CD4-positive, alpha-beta T cell treated with Interferon alpha-2 for 1 hour (primary cell): ENCODE data around the gene CEACAM7.
A peak's percentile ranks its signal among the peaks of the same experiment; 100 is the strongest.

Experiments used
- DNase-seq, 2 donors: peaks; one replicate each; pipeline ENCODE4 v3.0.0-alpha.2; 2020 to 2022

CEACAM7 gene

DNA sequence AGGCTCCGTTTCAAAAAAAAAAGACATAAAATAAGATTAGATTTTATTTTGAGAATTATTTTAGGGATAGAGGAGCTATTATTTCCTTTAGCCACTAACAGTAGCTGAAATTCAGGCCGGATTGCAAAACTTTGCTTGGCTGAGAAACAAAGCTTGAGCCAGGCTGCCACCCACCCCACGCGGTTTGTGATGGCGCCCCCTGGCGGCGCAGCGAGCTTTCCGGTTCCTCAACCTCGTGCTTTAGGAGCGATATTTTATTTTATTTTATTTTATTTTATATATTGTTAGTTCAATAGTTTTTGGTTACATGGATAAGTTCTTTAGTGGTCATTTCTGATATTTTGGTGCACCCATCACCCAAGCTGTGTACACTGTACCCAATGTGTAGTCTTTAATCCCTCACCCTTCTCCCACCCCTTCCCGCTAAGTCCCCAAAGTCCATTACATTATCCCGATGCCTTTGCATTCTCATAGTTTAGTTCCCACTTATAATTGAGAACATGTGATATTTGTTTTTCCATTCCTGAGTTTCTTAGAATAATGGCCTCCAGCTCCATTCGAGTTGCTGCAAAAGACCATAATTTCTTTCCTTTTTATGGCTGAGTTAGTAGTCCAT, 41.4 kb downstream of the CEACAM7 start:
- DNase-seq: peak in 1 of 2 donors; percentile 33

DNA sequence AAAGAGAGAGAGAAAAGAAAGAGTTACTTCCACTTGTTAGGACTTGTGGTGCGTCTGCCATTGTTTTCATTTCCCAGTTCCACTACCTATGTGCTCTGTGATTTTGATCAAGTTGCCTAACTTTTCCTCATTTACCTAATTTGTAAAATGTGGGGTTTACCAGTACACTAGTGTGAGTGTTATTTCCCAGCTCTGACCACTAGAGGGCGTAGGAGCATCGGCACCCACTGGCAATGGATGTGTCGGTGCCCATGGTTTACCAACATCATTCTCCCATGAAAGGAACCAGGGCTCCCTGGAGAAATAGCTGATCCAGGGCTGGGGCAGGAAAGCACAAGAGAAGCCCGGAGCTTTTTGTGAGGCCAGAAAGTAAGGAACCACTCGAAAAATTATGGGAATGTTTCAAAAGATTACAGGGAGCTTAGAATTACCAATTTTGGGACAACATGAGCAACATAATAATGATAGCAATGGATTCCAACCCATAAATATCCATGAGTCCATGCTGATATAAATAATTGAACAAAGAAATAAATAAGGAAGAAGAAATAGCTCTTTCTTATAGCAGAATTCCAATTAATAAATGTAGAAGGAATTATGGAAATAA, 46.1 kb downstream of the CEACAM7 start:
- peak; percentile 67 to 74 for DNase-seq

DNA sequence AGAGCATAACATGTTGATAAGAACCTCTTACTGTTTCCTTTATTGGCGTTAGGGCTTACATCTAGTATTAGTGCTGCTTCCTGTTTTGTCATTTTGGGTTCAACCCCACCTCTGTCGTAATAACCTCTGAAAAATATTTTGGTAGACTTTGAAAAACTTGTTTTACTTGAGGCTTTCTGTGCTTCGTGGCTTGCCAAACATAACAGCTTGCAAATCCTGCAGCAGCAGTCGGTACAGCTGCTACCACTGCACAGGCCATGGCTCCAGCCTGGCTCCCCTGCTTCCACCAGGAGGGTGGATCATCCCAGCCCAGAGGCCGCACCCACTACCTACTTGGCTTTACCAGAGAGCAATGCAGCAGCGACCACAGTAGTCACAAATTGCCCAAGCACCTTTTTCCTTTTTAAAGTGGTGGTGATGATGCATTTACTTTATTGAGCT, 49.4 kb downstream of the CEACAM7 start:
- no peak for DNase-seq

DNA sequence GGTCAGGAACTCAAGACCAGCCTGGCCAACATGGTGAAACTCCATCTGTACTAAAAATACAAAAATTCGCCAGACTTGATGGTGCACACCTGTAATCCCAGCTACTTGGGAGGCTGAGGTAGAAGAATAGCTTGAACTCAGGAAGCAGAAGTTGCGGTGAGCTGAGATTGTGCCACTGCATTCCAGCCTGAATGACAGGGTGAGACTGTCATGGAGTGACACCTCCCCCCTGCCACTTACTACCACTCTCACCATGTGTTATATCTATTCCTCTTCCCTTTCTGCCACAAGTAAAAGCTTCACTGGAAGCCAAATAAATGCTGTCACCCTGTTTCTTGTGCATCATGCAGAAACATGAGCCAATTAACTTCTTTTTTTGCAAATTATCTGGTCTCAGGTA, 50.6 kb downstream of the CEACAM7 start:
- DNase-seq: peak in 1 of 2 donors; percentile 26

DNA sequence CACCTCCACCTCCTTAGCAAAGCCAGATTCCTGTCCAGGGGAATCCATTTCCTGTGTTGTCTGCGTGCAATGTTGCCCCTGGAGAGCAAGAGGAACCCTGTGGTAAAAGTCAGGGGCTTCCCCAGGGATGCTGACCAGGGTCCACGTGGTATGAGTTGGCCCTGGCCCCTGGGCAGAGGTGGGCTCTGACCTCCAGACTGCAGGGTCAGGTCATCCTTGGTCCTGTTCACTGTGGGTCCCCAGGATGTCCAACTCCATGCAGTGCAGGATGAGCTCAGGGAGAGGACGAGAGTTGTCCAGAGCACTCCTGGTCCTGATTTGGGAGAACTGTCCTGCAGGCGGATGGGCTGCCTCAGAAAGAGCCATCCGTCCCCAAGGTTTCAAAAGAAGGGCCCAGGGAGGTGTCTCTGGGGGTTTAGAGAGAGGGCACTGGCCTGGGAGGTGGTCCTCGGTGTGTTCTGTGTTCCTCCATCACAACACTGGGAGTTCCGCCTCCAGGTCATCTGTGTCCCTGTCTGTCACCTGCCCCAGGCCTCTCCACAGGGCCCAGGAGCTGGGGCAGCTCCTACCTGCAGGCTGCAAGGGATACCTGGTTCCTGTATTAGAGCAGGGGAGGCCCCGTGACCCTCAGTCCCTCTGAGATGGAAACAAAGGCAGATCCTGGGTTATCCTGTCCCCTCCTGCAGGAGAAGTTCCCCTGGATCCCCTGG, 59.9 kb downstream of the CEACAM7 start:
- DNase-seq: no peak

DNA sequence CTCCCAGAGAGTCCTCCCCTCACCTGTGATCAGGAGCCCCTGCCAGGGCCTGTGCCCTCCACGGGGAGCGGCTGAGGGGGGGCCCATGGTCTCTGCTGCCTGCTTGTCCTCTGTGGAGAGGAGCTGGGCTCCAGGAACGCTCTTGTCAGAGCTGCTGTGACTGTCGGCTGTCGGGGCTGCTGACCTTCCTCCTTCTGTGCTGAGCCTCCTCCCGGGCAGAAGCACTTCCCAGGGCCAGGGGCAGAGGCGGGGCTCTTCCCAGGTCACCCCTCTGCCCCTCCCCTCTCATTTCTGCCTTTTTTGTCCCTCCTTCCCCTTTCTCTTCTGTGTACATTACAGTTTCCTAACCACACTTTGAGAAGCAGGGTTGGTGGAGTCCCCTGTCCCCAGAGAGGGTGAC, 61.2 kb downstream of the CEACAM7 start, which contains the start of gene CEACAM4:
Gene CEACAM4, minus strand, starts transcription at position 198 of the 400 bp plus-strand sequence. Its CDS starts 111 bp downstream, at position 87.
- DNase-seq: peak in 1 of 2 donors; percentile 50

DNA sequence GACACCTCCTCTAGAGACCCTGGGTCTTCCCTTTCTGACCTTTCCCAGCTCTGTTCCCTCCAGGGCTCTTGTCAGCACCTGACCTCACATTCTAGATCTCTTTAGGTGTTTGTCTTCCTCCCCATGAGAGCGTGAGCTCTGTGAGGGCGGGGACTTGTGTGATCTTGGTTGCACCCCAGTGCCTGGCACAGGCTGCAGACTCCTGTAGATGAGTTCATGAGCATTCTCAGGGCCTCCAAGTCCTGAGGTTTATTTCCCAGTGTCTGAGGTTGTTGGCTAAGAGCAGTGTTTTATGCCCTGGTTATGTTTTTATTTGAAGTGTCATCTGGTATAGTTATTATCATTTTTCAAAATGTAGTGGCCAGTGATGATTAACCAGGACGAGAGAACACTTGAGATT, 61.8 kb downstream of the CEACAM7 start:
- DNase-seq: no peak

DNA sequence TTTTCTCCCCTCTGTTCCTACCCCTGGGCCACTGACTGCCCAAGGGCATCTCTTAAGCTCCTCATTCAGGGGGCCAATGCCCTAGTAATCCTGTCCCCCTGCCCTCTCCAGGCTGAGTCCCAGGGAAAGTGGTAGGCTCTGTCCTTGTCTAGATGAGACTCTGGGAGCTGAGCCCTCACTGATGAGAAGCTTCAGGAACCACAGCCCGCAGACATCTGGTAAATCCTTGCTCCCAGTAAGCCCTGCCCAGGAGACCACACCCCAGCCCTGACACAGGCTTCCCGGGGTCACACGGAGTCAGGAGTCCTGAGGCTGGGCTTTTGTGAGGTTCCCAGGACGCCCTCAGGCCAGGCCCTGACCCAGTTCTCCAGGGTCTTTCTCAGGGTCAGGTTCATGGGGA, 63.1 kb downstream of the CEACAM7 start:
- DNase-seq: no peak

DNA sequence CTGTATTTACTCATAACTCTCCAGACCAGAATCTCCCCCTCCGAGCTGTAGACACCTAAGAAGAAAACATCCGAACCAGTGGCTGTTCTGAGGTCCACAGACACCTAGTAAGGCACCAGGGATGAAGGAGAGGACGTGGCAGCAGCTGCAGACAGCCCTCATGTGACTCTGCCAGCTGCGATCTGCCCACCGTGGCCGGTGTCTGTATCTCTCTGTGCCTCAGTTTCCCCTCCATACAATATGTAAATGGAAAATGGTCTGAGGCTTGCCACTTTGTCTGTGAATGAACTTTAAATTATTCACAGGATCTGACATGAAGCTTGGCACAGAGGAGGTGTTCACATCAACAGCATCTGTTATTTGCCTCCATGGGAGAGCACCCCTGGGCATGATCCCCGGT, 63.6 kb downstream of the CEACAM7 start:
- DNase-seq: no peak

DNA sequence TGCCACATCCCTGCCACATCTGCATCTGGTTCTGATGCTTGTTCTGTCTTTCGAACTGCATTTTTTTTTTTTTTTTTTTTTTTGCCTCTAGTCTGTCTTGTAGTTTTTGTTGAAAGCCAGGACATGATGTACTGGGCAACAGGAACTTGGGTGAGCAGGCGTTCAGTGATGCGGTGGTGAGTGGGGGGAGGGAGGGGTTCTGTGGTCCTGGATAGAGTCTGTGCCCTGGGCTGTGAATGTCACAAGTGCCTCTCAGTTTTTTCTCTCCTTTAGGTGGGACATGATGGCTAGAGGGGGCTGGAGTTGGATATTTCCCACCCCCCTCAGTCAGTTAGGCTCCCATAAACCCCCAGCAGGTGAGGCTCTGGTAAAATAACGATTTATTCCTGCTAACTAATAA, 64.7 kb downstream of the CEACAM7 start:
- no peak for DNase-seq
